Upper lobe of left lung (tissue), 6 donors: ENCODE results near the gene ELFN2. TPM values are rescaled to one million over a fixed set of nuclear protein-coding genes. Genes with fewer than 3 reads are reported as not detected.
"Not testable (repeated sequence)": the region's sequence is repeated elsewhere in the genome, so short reads cannot be mapped to it uniquely, and the experiment has no call there.

ENCODE experiments used
- ATAC-seq, 2 donors: fragments of 200-7000 bp; cut with Tn5 transposase; one replicate each; pipeline ENCODE4 v1.9.1; 2022; ENCODE audit warnings: mild to moderate bottlenecking in 2 of 2, moderate library complexity in 2 of 2; ENCODE audit not compliant: low FRiP score in 2 of 2
- DNase-seq, 2 donors: peaks; one replicate each; pipeline ENCODE4 v3.0.0-alpha.2; 2019 to 2020
- H3K27ac ChIP-seq, 4 donors: fragments of 200-600 bp; sonication (generic); one replicate each; pipeline ENCODE4 v1.5.1; 2016 to 2019
- H3K27me3 ChIP-seq, 4 donors: fragments of 200-600 bp; sonication (generic); one replicate each; pipeline ENCODE4 v1.5.1; 2017 to 2019
- H3K36me3 ChIP-seq, 4 donors: fragments of 200-600 bp; sonication (generic); one replicate each; pipeline ENCODE4 v1.5.1; 2016 to 2019
- H3K4me1 ChIP-seq, 4 donors: fragments of 200-600 bp; sonication (generic); one replicate each; pipeline ENCODE4 v1.5.1; 2018 to 2019
- H3K4me3 ChIP-seq, 4 donors: fragments of 200-600 bp; sonication (generic); one replicate each; pipeline ENCODE4 v1.5.1; 2017 to 2019; ENCODE audit warnings: mild to moderate bottlenecking in 2 of 4, moderate library complexity in 1 of 4
- H3K9me3 ChIP-seq, 4 donors: fragments of 200-600 bp; sonication (generic); one replicate each; pipeline ENCODE4 v1.5.1; 2018 to 2019
- CTCF ChIP-seq, 6 experiments: fragments of 450-650 bp in 4 of 6; fragments of 200-600 bp in 2 of 6; sonication (generic) in 2 of 6; IDR thresholded peaks; one replicate each; pipeline ENCODE4 v1.5.1; 2016 to 2019; ENCODE audit warnings: antibody characterized with exemption in 6 of 6
- EP300 ChIP-seq, 4 donors: sonication (generic); formaldehyde crosslinking; IDR thresholded peaks; one replicate each; pipeline ENCODE4 v1.5.1; 2017; ENCODE audit warnings: antibody characterized with exemption in 4 of 4, control low read depth in 2 of 4
- POLR2A ChIP-seq, 4 donors: fragments of 450-650 bp; IDR thresholded peaks; one replicate each; pipeline ENCODE4 v1.5.1; 2016 to 2017; ENCODE audit warnings: antibody characterized with exemption in 4 of 4, mild to moderate bottlenecking in 2 of 4
- POLR2AphosphoS5 ChIP-seq, 2 donors: sonication (generic); formaldehyde crosslinking; IDR thresholded peaks; one replicate each; pipeline ENCODE4 v1.5.1; 2017; ENCODE audit warnings: antibody characterized with exemption in 2 of 2
- WGBS, 2 donors: methylation state at CpG; one replicate each; pipeline ENCODE4 v1.1.5; 2017 to 2018; 5-methylcytosine and 5-hydroxymethylcytosine counted together
- total RNA-seq, 6 donors: library from RNA; depleted of rRNA in 4 of 6; stranded (reverse); fragments of >200 nt in 4 of 6; gene quantifications; one replicate each; pipeline versions ENCODE4 v1.1.0 to v1.2.1, GENCODE V29; 2016 to 2021
- donor health status: DM: no; HTN: no; CAD: no; lungs with moderate emphysema.
- donor health status: DM: no; HTN: yes; CAD: no; lungs with severe emphysema.

The ELFN2 gene
- total RNA-seq, 6 donors from 2014 or later: 0.37 to 9.1 (median 4.5) TPM

DNA sequence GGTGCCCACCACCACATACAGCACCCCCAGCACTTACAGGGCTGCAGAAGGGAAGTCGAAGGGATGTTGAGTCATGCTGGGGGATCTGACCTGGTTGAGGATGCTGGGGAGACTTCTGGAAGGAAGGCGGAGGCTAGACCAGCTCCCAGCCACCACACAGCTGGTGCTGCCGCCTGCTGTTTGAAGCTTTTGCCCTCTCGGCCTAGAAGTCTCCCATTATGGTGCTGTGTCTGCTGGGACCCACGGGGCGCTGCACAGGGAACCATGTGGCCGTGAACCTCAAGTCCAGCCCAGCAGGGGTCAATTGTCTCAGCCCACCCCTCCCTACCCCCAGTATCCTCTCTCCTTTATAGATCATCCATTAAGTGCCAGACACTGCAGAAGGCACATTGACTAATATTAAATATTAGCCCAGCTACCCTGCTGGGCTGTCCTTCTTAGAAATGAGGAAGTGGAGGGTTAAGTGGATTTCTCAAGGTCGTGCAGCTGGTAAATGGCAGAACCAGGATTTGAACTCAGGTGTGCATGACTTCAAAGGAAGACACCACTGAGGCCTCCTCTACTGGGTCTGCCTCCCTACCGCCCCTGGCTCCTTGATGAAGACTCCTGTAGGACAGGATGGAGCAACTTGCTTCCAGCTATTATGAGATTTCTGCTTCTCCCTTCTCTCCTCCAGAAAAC, 95.3 kb downstream of the ELFN2 start:
- 59 to 63% methylated on average over 4 to 6 of the region's 9 CpGs for WGBS, 2 donors
- TF ChIP-seq EP300 (IDR thresholded peaks at IDR 0.05) (no peak), CTCF (IDR thresholded peaks at IDR 0.05) (no peak), POLR2A (IDR thresholded peaks at IDR 0.05) (no peak), POLR2AphosphoS5 (IDR thresholded peaks at IDR 0.05) (no peak)
- peaks cover 0 to 14% (median 1%) of the 10 kb centered on the region in 4 donors for H3K4me1 ChIP-seq
- no peak for DNase-seq
- no peak for ATAC-seq
- H3K27ac ChIP-seq: no peak overlapping the region
- no peaks in the 10 kb centered on the region for H3K36me3 ChIP-seq
- H3K9me3 ChIP-seq: no peaks in the 10 kb centered on the region
- H3K27me3 ChIP-seq: peaks cover 0 to 30% (median 18%) of the 10 kb centered on the region in 4 donors
- no peak overlapping the region for H3K4me3 ChIP-seq

DNA sequence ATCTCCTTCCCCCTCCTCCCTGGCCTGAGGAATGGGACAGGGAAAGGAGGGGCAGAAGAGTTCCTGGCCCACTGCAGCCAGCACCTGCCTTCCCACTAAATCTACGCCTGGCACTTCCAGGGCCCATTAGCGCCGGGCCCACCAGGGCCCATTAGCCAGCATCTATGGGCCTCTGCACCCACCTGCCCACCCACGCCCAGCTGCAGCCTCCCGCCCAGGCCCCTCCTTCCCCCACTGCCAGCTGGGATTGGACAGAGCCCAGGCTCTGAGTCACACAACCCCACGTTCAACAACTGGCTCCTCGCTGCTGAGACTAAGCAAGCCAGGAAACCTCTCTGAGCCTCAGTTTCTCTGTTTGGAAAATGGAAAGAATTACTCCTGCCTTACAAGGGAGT, 96.2 kb downstream of the ELFN2 start:
- H3K4me3 ChIP-seq: no peak overlapping the region
- H3K36me3 ChIP-seq: no peaks in the 10 kb centered on the region
- H3K27me3 ChIP-seq: peaks cover 0 to 30% (median 18%) of the 10 kb centered on the region in 4 donors
- DNase-seq: no peak
- 78% methylated on average over 7 of the region's 7 CpGs; no CpG with 5 or more reads in 1 of the 2 donors for WGBS, 2 donors
- ATAC-seq: no peak
- TF ChIP-seq CTCF (IDR thresholded peaks at IDR 0.05) (no peak), POLR2AphosphoS5 (IDR thresholded peaks at IDR 0.05) (no peak), POLR2A (IDR thresholded peaks at IDR 0.05) (no peak), EP300 (IDR thresholded peaks at IDR 0.05) (no peak)
- H3K9me3 ChIP-seq: no peaks in the 10 kb centered on the region
- peaks cover 0 to 14% (median 3%) of the 10 kb centered on the region in 4 donors for H3K4me1 ChIP-seq
- H3K27ac ChIP-seq: no peak overlapping the region

DNA sequence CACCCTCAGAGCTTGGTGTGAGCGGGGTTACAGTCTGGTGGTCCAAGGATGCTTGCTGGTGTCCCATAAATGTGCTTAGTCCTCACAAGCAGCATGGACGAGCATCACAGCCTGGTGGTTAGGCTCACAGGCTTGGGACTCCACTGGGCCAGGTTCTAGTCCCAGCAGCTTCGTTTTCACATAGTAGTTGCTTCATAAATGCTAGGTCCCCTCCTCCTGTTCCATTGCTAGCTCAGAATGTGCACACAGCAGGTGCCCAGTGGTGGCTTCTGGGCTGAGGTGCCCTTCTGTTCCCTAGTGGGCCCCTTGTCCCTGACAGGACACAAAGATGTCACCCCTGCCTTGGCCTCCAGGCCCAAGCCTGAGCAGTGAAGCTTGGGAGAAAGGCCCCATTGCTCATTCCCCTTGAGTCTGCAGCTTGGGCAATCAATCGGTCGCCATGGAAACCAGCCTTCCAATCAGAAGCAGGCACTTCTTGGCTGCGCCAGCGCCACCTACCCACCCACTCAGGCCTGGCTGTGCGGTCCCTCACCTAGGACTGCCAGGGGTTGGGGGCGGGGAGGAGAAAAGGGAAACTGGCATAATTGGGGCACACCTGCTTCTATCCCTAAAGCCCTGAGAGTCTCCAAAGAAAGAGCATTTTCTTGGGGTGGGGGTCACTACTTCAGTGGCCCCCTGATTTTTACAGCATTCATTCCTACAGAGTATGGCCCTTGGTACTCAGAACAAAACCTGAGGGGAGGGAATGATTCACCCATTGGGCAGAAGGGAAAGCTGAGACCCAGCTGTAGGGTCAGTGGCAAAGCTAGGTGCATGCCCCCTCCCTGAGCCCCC, 96.9 kb downstream of the ELFN2 start:
- TF ChIP-seq EP300 (IDR thresholded peaks at IDR 0.05): no peak
- no peak for TF ChIP-seq POLR2AphosphoS5 (IDR thresholded peaks at IDR 0.05)
- no peak for TF ChIP-seq POLR2A (IDR thresholded peaks at IDR 0.05)
- no peak for TF ChIP-seq CTCF (IDR thresholded peaks at IDR 0.05)
- peaks cover 0 to 29% (median 18%) of the 10 kb centered on the region in 4 donors for H3K27me3 ChIP-seq
- H3K9me3 ChIP-seq: no peaks in the 10 kb centered on the region
- no peak overlapping the region for H3K4me3 ChIP-seq
- 51 to 67% methylated on average over 4 to 9 of the region's 9 CpGs for WGBS, 2 donors
- DNase-seq: peak; percentile 44 to 89
- no peaks in the 10 kb centered on the region for H3K36me3 ChIP-seq
- peak in 1 of 2 donors; percentile 35 for ATAC-seq
- H3K27ac ChIP-seq: no peak overlapping the region
- H3K4me1 ChIP-seq: peaks cover 0 to 14% (median 3%) of the 10 kb centered on the region in 4 donors

DNA sequence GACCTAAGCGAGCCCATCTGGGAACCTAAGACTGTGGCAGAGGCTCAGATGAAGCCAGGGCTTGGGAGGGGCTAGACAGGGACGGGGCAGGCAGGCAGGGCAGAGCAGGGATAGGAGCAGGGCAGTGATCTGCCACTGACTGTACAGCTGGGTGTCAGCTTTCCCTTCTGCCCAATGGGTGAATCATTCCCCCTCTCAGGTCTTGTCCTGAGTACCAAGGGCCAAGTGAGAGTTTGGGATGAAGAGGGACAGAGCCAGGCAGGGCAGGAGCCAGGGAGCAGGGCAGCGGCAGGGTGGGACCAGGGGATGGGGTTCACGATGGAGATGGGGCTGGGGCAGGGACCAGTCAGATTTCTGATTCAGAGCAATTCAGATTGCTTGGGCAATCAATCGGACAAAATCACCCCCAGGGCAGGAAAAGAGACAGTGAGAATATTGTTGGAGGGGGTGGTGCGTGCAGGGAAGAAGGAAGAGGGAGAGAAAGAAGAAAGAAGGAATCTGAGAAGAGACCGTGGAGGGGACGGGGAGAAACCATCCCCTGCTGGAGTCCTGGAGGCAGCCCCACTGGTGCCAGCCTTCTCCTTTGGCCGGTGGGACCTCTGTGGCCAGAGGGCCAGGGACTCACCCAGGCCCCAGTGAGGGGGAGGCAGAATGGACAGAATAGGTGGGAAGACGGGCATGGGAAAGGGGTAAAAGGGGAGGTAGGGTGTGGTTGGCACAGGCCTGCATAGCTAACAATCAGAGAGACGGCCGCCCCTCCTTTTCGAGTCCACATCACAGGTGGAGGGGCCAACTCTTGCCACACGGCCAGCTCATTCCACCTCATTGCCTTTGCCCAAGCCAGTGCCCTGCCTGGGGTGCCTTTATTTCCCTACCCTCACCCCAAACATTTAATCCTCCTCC, 97.8 kb downstream of the ELFN2 start:
- H3K27ac ChIP-seq: no peak overlapping the region
- H3K4me3 ChIP-seq: no peak overlapping the region
- ATAC-seq (peak in 1 of 2 donors; percentile 17), DNase-seq (no peak)
- TF ChIP-seq CTCF (IDR thresholded peaks at IDR 0.05) (no peak), POLR2A (IDR thresholded peaks at IDR 0.05) (no peak), POLR2AphosphoS5 (IDR thresholded peaks at IDR 0.05) (no peak), EP300 (IDR thresholded peaks at IDR 0.05) (no peak)
- peaks cover 0 to 29% (median 15%) of the 10 kb centered on the region in 4 donors for H3K27me3 ChIP-seq
- 71 to 79% methylated on average over 13 to 14 of the region's 14 CpGs for WGBS, 2 donors
- no peaks in the 10 kb centered on the region for H3K9me3 ChIP-seq
- H3K4me1 ChIP-seq: peaks cover 6 to 15% (median 9%) of the 10 kb centered on the region in 4 donors
- H3K36me3 ChIP-seq: no peaks in the 10 kb centered on the region

GRCh38 chr22:37328538-37329237, 98.6 kb downstream of the ELFN2 start:
- not testable (repeated sequence) for DNase-seq, H3K4me3 ChIP-seq, H3K9me3 ChIP-seq, H3K27ac ChIP-seq, H3K36me3 ChIP-seq, ATAC-seq
- WGBS, 2 donors: 84 to 97% methylated on average over 3 to 4 of the region's 6 CpGs
- H3K4me1 ChIP-seq: peaks cover 7 to 13% (median 10%) of the 10 kb centered on the region in 4 donors
- peaks cover 0 to 25% (median 12%) of the 10 kb centered on the region in 4 donors for H3K27me3 ChIP-seq
